Left lung (tissue), 10 donors: ENCODE measurements around the gene GPC3. TPM values are rescaled to one million over a fixed set of nuclear protein-coding genes. Genes with fewer than 3 reads are reported as not detected.

Experiments
- ATAC-seq: fragments of 200-7000 bp; cut with Tn5 transposase; one replicate; pipeline ENCODE4 v1.9.1; 2020; ENCODE audit warnings: moderate library complexity
- DNase-seq, 4 donors: peaks; one replicate each; pipeline ENCODE4 v3.0.0-alpha.2; 2013 to 2020
- H3K27ac ChIP-seq, 2 donors: fragments of 200-600 bp; sonication (generic) in 1 of 2; one replicate each; pipeline versions ENCODE4 v1.5.0 to v1.8.0; 2020 to 2021
- H3K27me3 ChIP-seq, 2 donors: fragments of 200-600 bp; sonication (generic) in 1 of 2; one replicate each; pipeline versions ENCODE4 v1.5.0 to v1.8.0; 2020 to 2021
- H3K36me3 ChIP-seq, 2 donors: fragments of 200-600 bp; sonication (generic) in 1 of 2; one replicate each; pipeline versions ENCODE4 v1.5.0 to v1.8.0; 2020 to 2021
- H3K4me1 ChIP-seq, 2 donors: fragments of 200-600 bp; one replicate each; pipeline ENCODE4 v1.8.0; 2021
- H3K4me3 ChIP-seq, 2 donors: fragments of 200-600 bp; sonication (generic) in 1 of 2; one replicate each; pipeline versions ENCODE4 v1.5.0 to v1.8.0; 2020 to 2021; ENCODE audit warnings: mild to moderate bottlenecking in 1 of 2
- H3K9me3 ChIP-seq, 2 donors: fragments of 200-600 bp; sonication (generic) in 1 of 2; one replicate each; pipeline versions ENCODE4 v1.5.0 to v1.8.0; 2020 to 2021
- intact Hi-C, 2 donors: fragments of 100-400 bp; cut with DNase I; formaldehyde crosslinking; loops; one replicate each; pipeline versions ENCODE4 v1.11.2 to v1.14.2; 2022
- polyA plus RNA-seq, 6 donors: library from polyadenylated mRNA; unstranded; fragments of 120-200 nt; gene quantifications; one replicate each; pipeline ENCODE4 v1.2.1, GENCODE V29; 2013; ENCODE audit not compliant: insufficient read length in 6 of 6
- total RNA-seq, 2 donors: library from RNA; stranded (reverse); fragmentation: NEBNext Ultra II Directional; extraction: Animal tissue kit (Norgen Biotek cat#: 25700); gene quantifications; one replicate each; pipeline ENCODE4 v1.2.1, GENCODE V29; 2021
- TF ChIP-seq, protein P1 (sequence below), 2 donors: fragments of 200-600 bp; sonication (generic) in 1 of 2; IDR thresholded peaks; one replicate each; pipeline versions ENCODE4 v1.5.0 to v1.8.0; 2021; ENCODE audit warnings: antibody characterized with exemption in 2 of 2
- donor health status: DM: no; HTN: yes; CAD: no.
- donor health status: DM: no; HTN: no; CAD: no.

The GPC3 gene
- total and polyA plus RNA-seq, 8 donors = 42.1 to 581 (median 448) TPM

DNA sequence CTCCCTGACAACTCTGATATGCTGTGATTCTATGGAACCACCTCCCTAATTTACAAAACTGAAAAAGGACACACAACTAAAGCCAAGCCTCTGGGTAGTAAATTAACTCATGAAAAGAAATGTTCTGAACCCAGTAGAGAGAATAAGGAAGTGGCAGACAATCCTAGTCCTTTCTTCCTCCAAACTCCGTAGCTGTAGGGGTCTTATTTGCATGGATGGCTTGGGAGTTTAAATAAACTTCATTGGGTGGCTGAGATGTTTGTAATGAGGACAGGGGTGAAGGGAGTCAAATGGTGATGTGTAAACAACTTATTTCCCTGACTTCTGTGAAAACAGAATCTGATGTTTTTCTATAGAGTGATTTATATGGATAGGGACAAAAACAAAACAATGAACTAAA is 59.3 kb downstream of the GPC3 start:
- TF ChIP-seq, protein P1, sequence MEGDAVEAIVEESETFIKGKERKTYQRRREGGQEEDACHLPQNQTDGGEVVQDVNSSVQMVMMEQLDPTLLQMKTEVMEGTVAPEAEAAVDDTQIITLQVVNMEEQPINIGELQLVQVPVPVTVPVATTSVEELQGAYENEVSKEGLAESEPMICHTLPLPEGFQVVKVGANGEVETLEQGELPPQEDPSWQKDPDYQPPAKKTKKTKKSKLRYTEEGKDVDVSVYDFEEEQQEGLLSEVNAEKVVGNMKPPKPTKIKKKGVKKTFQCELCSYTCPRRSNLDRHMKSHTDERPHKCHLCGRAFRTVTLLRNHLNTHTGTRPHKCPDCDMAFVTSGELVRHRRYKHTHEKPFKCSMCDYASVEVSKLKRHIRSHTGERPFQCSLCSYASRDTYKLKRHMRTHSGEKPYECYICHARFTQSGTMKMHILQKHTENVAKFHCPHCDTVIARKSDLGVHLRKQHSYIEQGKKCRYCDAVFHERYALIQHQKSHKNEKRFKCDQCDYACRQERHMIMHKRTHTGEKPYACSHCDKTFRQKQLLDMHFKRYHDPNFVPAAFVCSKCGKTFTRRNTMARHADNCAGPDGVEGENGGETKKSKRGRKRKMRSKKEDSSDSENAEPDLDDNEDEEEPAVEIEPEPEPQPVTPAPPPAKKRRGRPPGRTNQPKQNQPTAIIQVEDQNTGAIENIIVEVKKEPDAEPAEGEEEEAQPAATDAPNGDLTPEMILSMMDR (IDR thresholded peaks at IDR 0.05) = no peak
- H3K4me3 ChIP-seq = no peak overlapping the region
- H3K27ac ChIP-seq = no peak overlapping the region
- intact Hi-C loops = no loop called here
- DNase-seq (no peak), ATAC-seq (no peak)
- H3K36me3 ChIP-seq = no peaks in the 10 kb centered on the region
- no peaks in the 10 kb centered on the region for H3K27me3 ChIP-seq
- H3K9me3 ChIP-seq = no peaks in the 10 kb centered on the region
- H3K4me1 ChIP-seq = no peaks in the 10 kb centered on the region

DNA sequence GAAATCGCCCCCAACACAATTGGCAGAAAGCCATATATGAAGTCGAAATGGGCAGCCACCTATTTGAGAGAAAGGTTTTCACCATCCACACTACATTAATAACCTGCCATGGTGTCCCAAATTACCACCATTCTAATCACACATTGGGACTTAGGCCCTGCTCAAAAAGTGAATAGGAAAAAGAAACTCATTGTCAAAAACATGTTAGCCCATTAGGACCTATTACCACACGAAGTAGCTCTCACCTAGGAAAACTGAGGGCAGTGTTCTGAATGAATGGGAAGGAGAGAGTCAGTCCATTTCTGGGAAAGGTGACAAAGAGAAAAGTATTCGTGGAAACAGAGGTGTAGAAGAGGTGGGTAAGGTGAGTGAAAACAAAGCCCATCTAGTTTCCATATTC is 60.8 kb downstream of the GPC3 start:
- DNase-seq = no peak
- no peak for ATAC-seq
- Histone ChIP-seq H3K4me1 (no peaks in the 10 kb centered on the region), H3K27me3 (no peaks in the 10 kb centered on the region), H3K9me3 (no peaks in the 10 kb centered on the region), H3K36me3 (no peaks in the 10 kb centered on the region), H3K4me3 (no peak overlapping the region), H3K27ac (no peak overlapping the region)
- TF ChIP-seq, protein P1 (IDR thresholded peaks at IDR 0.05) = no peak
- intact Hi-C loops = no loop called here

DNA sequence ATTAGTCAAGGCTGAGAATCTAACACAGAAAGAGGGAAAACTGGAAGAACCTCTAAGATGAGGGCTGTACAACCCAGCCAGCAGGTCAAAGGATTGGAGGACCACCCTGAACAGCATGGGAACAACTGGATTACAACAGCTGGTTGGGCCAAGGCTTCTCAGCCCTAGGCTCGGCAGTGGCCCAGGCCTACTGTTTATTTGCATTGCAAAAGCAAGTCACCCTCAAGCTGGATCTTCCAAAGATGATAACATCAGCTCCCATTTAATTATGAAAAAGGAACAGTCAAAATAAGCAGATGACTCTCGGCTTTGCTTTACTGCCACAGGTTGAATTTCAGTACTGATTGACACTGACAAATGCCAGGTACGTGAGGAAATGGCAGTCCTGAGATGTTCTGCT is 61.8 kb downstream of the GPC3 start:
- ATAC-seq (no peak), DNase-seq (no peak)
- Histone ChIP-seq H3K36me3 (no peaks in the 10 kb centered on the region), H3K9me3 (no peaks in the 10 kb centered on the region), H3K27ac (no peak overlapping the region), H3K4me3 (no peak overlapping the region), H3K4me1 (no peaks in the 10 kb centered on the region), H3K27me3 (no peaks in the 10 kb centered on the region)
- TF ChIP-seq, protein P1 (IDR thresholded peaks at IDR 0.05) = no peak
- intact Hi-C loops = no loop called here

DNA sequence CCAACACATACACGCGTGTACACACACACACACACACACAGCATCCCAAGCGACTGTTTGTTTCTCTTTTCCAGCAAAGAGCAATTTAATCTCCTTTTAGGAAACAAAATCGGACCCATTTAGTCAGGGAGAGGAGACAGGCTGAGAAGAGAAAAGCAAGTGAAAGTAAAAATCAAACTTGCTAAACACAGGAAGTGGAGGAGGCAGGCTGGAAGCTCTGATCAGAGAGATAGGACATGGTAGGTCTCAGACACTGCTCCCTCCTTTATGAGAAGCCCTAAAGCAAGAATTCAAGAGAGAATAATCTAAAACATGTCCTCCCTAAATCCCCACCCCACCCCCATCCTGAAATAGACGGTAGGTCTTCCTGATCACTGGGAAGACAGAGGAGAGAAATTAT is 62.3 kb downstream of the GPC3 start:
- Histone ChIP-seq H3K27ac (no peak overlapping the region), H3K36me3 (no peaks in the 10 kb centered on the region), H3K9me3 (no peaks in the 10 kb centered on the region), H3K4me3 (no peak overlapping the region), H3K27me3 (no peaks in the 10 kb centered on the region), H3K4me1 (no peaks in the 10 kb centered on the region)
- DNase-seq (no peak), ATAC-seq (no peak)
- TF ChIP-seq, protein P1 (IDR thresholded peaks at IDR 0.05) = no peak
- intact Hi-C loops = no loop called here

DNA sequence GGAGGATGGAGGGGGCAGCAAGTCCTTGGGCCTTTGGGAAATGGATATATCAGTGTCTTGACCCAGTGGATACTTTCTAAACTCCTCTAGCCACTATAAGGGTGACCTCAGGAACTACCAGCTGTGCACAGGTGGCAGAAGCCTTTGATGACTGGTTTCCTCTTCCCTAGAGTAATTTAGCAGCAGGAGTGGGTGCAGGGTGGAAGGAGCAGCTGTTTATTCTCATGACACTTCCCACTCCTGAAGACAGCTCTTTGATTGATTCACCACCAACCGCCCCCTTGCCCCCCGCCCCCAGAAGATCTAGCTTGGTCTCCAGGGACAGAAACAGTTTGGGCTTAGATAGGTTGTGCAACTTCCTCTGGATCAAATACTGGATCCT is 63.0 kb downstream of the GPC3 start:
- intact Hi-C loops = no loop called here
- ATAC-seq (no peak), DNase-seq (no peak)
- no peak overlapping the region for H3K4me3 ChIP-seq
- no peaks in the 10 kb centered on the region for H3K9me3 ChIP-seq
- H3K4me1 ChIP-seq = no peaks in the 10 kb centered on the region
- no peaks in the 10 kb centered on the region for H3K36me3 ChIP-seq
- no peaks in the 10 kb centered on the region for H3K27me3 ChIP-seq
- TF ChIP-seq, protein P1 (IDR thresholded peaks at IDR 0.05) = no peak
- H3K27ac ChIP-seq = no peak overlapping the region
